ENCODE measurements around the gene FARP1.

Gene FARP1

DNA sequence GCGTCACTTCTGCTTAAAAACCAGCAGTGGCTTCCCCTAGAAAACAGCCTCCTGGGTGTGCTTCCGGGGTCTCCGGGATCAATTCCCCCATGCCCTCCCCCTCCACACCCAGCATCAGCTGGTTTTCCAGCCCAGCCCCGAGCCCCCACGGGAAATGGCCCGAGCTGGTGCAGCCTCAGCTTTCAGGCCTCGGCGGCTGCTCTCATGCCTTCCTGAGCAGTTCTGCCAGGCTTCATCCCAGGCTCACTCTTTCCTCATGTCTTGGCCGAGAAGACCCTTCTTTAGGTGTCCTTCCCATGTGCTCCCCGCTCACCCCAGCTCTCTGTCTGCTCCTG, 137.2 kb downstream of the FARP1 start:
- CTCF ChIA-PET, result no interaction called here
- no peaks in the 10 kb centered on the region for H3K36me3 ChIP-seq (ENCODE audit: control insufficient read depth in 2 of 2, insufficient read depth in 1 of 2, low read length in 2 of 2)
- POLR2A ChIA-PET, result no interaction called here
- H3K4me3 ChIP-seq (ENCODE audit: low read depth, low read length), result no peak overlapping the region
- H3K9me3 ChIP-seq (ENCODE audit: control insufficient read depth, insufficient read depth, low read depth, low read length), result no peaks in the 10 kb centered on the region
- H3K27ac ChIP-seq (ENCODE audit: extremely low read depth, low read depth, low read length), result no peak overlapping the region
- TF ChIP-seq ZFP3 (tag by site-specific recombination; IDR thresholded peaks at IDR 0.05; ENCODE audit: low read depth), result no peak
- TF ChIP-seq SP7 (tag by site-specific recombination; IDR thresholded peaks at IDR 0.05), result no peak
- no peak for TF ChIP-seq ZNF792 (tag by site-specific recombination; IDR thresholded peaks at IDR 0.05)
- no peak for TF ChIP-seq HOXC10 (CRISPR knock-in tag; IDR thresholded peaks at IDR 0.05)
- TF ChIP-seq, protein P1, sequence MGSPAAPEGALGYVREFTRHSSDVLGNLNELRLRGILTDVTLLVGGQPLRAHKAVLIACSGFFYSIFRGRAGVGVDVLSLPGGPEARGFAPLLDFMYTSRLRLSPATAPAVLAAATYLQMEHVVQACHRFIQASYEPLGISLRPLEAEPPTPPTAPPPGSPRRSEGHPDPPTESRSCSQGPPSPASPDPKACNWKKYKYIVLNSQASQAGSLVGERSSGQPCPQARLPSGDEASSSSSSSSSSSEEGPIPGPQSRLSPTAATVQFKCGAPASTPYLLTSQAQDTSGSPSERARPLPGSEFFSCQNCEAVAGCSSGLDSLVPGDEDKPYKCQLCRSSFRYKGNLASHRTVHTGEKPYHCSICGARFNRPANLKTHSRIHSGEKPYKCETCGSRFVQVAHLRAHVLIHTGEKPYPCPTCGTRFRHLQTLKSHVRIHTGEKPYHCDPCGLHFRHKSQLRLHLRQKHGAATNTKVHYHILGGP (tag by site-specific recombination; IDR thresholded peaks at IDR 0.05), result no peak
- TF ChIP-seq GFI1B (tag by site-specific recombination; IDR thresholded peaks at IDR 0.05), result no peak
- TF ChIP-seq ZNF280D (tag by site-specific recombination; IDR thresholded peaks at IDR 0.05), result no peak
- TF ChIP-seq EGR2 (tag by site-specific recombination; IDR thresholded peaks at IDR 0.05; ENCODE audit: low read depth), result no peak
- peaks cover 8% of the 10 kb centered on the region; the same call in 1 of the 2 replicates for H3K4me1 ChIP-seq (ENCODE audit: control insufficient read depth, insufficient read depth, low read length)

DNA sequence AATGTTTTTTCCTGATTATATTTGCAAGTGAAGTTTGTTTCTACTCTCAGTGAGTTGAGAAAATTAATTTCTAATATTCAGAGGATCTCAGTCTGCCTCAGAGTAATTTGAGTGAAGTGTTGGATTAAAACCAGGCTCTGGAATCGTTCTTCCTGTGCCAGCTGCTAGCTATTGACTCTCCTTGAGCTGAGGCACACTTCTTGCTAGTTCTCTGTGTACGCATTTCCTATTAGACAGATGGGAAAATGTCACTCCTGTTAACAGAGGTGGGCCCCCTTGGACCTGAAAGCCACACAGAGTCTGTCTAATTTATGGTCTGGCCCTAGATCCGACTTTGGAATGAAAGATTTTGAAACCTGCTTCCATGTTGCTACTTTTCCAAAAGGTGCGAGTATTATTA, 141.8 kb downstream of the FARP1 start:
- ChIA-PET CTCF (no interaction called here), POLR2A (no interaction called here)
- Histone ChIP-seq H3K9me3 (ENCODE audit: control insufficient read depth, insufficient read depth, low read depth, low read length) (no peaks in the 10 kb centered on the region), H3K4me1 (ENCODE audit: control insufficient read depth, insufficient read depth, low read length) (peaks cover 6% of the 10 kb centered on the region), H3K36me3 (ENCODE audit: control insufficient read depth in 2 of 2, insufficient read depth in 1 of 2, low read length in 2 of 2) (no peaks in the 10 kb centered on the region), H3K27ac (ENCODE audit: extremely low read depth, low read depth, low read length) (no peak overlapping the region), H3K4me3 (ENCODE audit: low read depth, low read length) (no peak overlapping the region)
- TF ChIP-seq ZBTB44 (tag by site-specific recombination; IDR thresholded peaks at IDR 0.05), result no peak
- TF ChIP-seq ZNF292 (tag by site-specific recombination; IDR thresholded peaks at IDR 0.05; ENCODE audit: borderline replicate concordance, low read depth), result no peak
- TF ChIP-seq PBX3 (CRISPR knock-in tag; IDR thresholded peaks at IDR 0.05), result no peak
- no peak for TF ChIP-seq ZNF354C (tag by site-specific recombination; IDR thresholded peaks at IDR 0.05; ENCODE audit: borderline replicate concordance, low read depth)
- no peak for TF ChIP-seq KLF7 (tag by site-specific recombination; IDR thresholded peaks at IDR 0.05; ENCODE audit: borderline replicate concordance)
- no peak for TF ChIP-seq ZNF830 (tag by site-specific recombination; IDR thresholded peaks at IDR 0.05; ENCODE audit: low read depth)
- TF ChIP-seq ZNF18 (tag by site-specific recombination; IDR thresholded peaks at IDR 0.05), result no peak
- TF ChIP-seq SALL2 (tag by site-specific recombination; IDR thresholded peaks at IDR 0.05; ENCODE audit: borderline replicate concordance), result no peak
- TF ChIP-seq ZNF473 (tag by site-specific recombination; IDR thresholded peaks at IDR 0.05), result no peak
- TF ChIP-seq ZBTB10 (tag by site-specific recombination; IDR thresholded peaks at IDR 0.05), result no peak
